ENCODE results near the gene LRP1.

- TF ChIP-seq KAT7 (CRISPR knock-in tag; IDR thresholded peaks at IDR 0.05; ENCODE audit: borderline replicate concordance) (no peak), NR3C1 (CRISPR knock-in tag; IDR thresholded peaks at IDR 0.05) (no peak), NFE2 (CRISPR knock-in tag; IDR thresholded peaks at IDR 0.05) (no peak), ZNF350 (CRISPR knock-in tag; IDR thresholded peaks at IDR 0.05; ENCODE audit: borderline replicate concordance, low read depth) (no peak), POLR2AphosphoS5 (IDR thresholded peaks at IDR 0.05; ENCODE audit: low read depth, low read length) (no peak)
These were observed 3.8 kb downstream of the LRP1 start for GRCh38 chr12:57131896-57132744.

Measured in HepG2 (cell line).